Mesenchymal stem cell (in vitro differentiated cells and primary cell): ENCODE measurements around the gene RHOC.

ENCODE experiments used
- DNase-seq: peaks from one replicate; pipeline ENCODE4 v3.0.0-alpha.2; 2013
- H2AFZ ChIP-seq: one replicate; pipeline ENCODE4 v1.6.1; 2013; ENCODE audit warnings: low read depth, mild to moderate bottlenecking, control low read depth, inconsistent platforms, low read length, moderate library complexity
- H2AK5ac ChIP-seq: 2 replicates; pipeline ENCODE4 v1.6.1; 2013; ENCODE audit warnings: low read length, moderate library complexity, mild to moderate bottlenecking, inconsistent platforms; ENCODE audit not compliant: severe bottlenecking
- H2BK120ac ChIP-seq: one replicate; pipeline ENCODE4 v1.6.1; 2013; ENCODE audit warnings: low read depth, mild to moderate bottlenecking, inconsistent platforms, low read length, moderate library complexity
- H2BK12ac ChIP-seq, 2 experiments: one replicate each; pipeline ENCODE4 v1.6.1; 2013; ENCODE audit warnings: inconsistent platforms in 2 of 2, low read length in 2 of 2, mild to moderate bottlenecking in 2 of 2, moderate library complexity in 2 of 2, control low read depth in 1 of 2
- H2BK15ac ChIP-seq: one replicate; pipeline ENCODE4 v1.6.1; 2013; ENCODE audit warnings: mild to moderate bottlenecking, low read depth, inconsistent platforms; ENCODE audit not compliant: poor library complexity, severe bottlenecking
- H2BK5ac ChIP-seq: 2 replicates; pipeline ENCODE4 v1.6.1; 2013; ENCODE audit warnings: low read depth, mild to moderate bottlenecking, low read length, control low read depth, inconsistent platforms; ENCODE audit not compliant: poor library complexity, severe bottlenecking
- H3K14ac ChIP-seq, 2 experiments: one replicate each; pipeline ENCODE4 v1.6.1; 2013; ENCODE audit warnings: inconsistent platforms in 2 of 2, low read length in 2 of 2, control low read depth in 1 of 2, mild to moderate bottlenecking in 1 of 2, moderate library complexity in 1 of 2
- H3K18ac ChIP-seq, 2 experiments: one replicate each; pipeline ENCODE4 v1.6.1; 2013; ENCODE audit warnings: inconsistent platforms in 2 of 2, low read length in 2 of 2, control low read depth in 1 of 2, low read depth in 1 of 2, mild to moderate bottlenecking in 1 of 2
- H3K23ac ChIP-seq, 2 experiments: one replicate each; pipeline ENCODE4 v1.6.1; 2013; ENCODE audit warnings: inconsistent platforms in 2 of 2, low read length in 2 of 2, mild to moderate bottlenecking in 2 of 2, moderate library complexity in 2 of 2, control low read depth in 1 of 2
- H3K27ac ChIP-seq: 2 replicates; pipeline ENCODE4 v1.5.1; 2013; ENCODE audit warnings: mild to moderate bottlenecking, moderate library complexity, low read length, control low read depth, inconsistent platforms; ENCODE audit not compliant: poor library complexity, severe bottlenecking
- H3K27me3 ChIP-seq, 2 experiments: 2 replicates each; pipeline versions ENCODE4 v1.6.1 to v1.7.0; 2013; ENCODE audit warnings: low read length in 2 of 2, mild to moderate bottlenecking in 2 of 2, moderate library complexity in 2 of 2, control low read depth in 1 of 2, inconsistent platforms in 1 of 2; ENCODE audit not compliant: control insufficient read depth in 1 of 2, insufficient read depth in 1 of 2
- H3K36me3 ChIP-seq, 2 experiments: 2 replicates each; pipeline versions ENCODE4 v1.6.1 to v1.7.0; 2013; ENCODE audit warnings: low read length in 2 of 2, control low read depth in 1 of 2, inconsistent platforms in 1 of 2, low read depth in 1 of 2, mild to moderate bottlenecking in 1 of 2; ENCODE audit not compliant: insufficient read depth in 2 of 2, control insufficient read depth in 1 of 2
- H3K4ac ChIP-seq, 2 experiments: one replicate each; pipeline ENCODE4 v1.6.1; 2013; ENCODE audit warnings: inconsistent platforms in 2 of 2, low read length in 2 of 2, mild to moderate bottlenecking in 2 of 2, moderate library complexity in 2 of 2, control low read depth in 1 of 2, low read depth in 1 of 2
- H3K4me1 ChIP-seq: 2 replicates; pipeline ENCODE4 v1.6.1; 2013; ENCODE audit warnings: low read depth, low read length, control low read depth; ENCODE audit not compliant: control insufficient read depth, insufficient read depth
- H3K4me2 ChIP-seq: 2 replicates; pipeline ENCODE4 v1.6.1; 2013; ENCODE audit warnings: low read length, mild to moderate bottlenecking, inconsistent platforms; ENCODE audit not compliant: poor library complexity, severe bottlenecking
- H3K4me3 ChIP-seq, 2 experiments: 2 replicates each; pipeline versions ENCODE4 v1.5.1 to v1.7.0; 2013; ENCODE audit warnings: low read length in 2 of 2, mild to moderate bottlenecking in 2 of 2, control low read depth in 1 of 2, low read depth in 1 of 2; ENCODE audit not compliant: insufficient read depth in 1 of 2
- H3K79me1 ChIP-seq: replicated peaks from 2 replicates; pipeline ENCODE4 v1.6.1; 2013; ENCODE audit warnings: mild to moderate bottlenecking, control low read depth, low read length, inconsistent platforms; ENCODE audit not compliant: poor library complexity, severe bottlenecking
- H3K9ac ChIP-seq: 2 replicates; pipeline ENCODE4 v1.7.0; 2013; ENCODE audit warnings: mild to moderate bottlenecking, low read length, moderate library complexity
- H3K9me3 ChIP-seq: 2 replicates; pipeline ENCODE4 v1.7.0; 2013; ENCODE audit warnings: mild to moderate bottlenecking, low read length; ENCODE audit not compliant: control insufficient read depth
- H4K8ac ChIP-seq: one replicate; pipeline ENCODE4 v1.6.1; 2013; ENCODE audit warnings: inconsistent platforms, mild to moderate bottlenecking, low read length, moderate library complexity
- H4K91ac ChIP-seq: one replicate; pipeline ENCODE4 v1.6.1; 2013; ENCODE audit warnings: mild to moderate bottlenecking, low read length, inconsistent platforms
- WGBS: methylation state at CpG from one replicate; pipeline ENCODE4 v1.1.7; 2013; ENCODE audit warnings: mixed read lengths; 5-methylcytosine and 5-hydroxymethylcytosine counted together

The RHOC gene

DNA sequence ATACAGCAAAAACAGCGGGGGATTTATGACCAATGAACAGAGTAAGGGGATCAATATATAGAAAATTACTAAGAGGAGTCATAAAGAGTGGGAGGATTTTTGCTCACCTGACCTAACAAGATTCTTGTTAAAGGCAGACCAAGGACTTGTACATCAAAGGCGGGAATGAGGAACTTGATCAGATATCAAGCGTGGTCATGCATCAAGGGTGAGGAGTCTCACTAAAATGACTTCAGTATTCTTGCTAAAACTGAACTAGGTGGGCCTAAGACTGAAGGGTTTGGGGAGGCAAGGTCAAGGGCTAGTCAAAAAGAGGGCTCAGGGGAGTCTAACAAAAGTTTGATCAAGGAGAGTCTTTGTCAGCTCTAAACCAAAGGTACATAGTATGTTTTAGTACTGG, 30.4 kb downstream of the RHOC start:
- H3K4me2 ChIP-seq, result no peak overlapping the region
- no peak overlapping the region for H3K18ac ChIP-seq
- peaks cover 2 to 21% of the 10 kb centered on the region in 2 experiments for H3K36me3 ChIP-seq
- no peak overlapping the region for H3K9ac ChIP-seq
- no peak overlapping the region for H2BK15ac ChIP-seq
- no peaks in the 10 kb centered on the region for H3K9me3 ChIP-seq
- no peak overlapping the region for H2AFZ ChIP-seq
- no peak overlapping the region for H2AK5ac ChIP-seq
- no peak overlapping the region for H3K4ac ChIP-seq
- H4K8ac ChIP-seq, result no peak overlapping the region
- no peaks in the 10 kb centered on the region for H3K27me3 ChIP-seq
- H2BK5ac ChIP-seq, result no peak overlapping the region
- no peak overlapping the region for H3K14ac ChIP-seq
- no peak overlapping the region for H3K23ac ChIP-seq
- H3K27ac ChIP-seq, result no peak overlapping the region
- no peak overlapping the region for H2BK12ac ChIP-seq
- H3K4me1 ChIP-seq, result no peaks in the 10 kb centered on the region
- H2BK120ac ChIP-seq, result no peak overlapping the region
- DNase-seq, result no peak
- 100% methylated on average over 3 of the region's 3 CpGs for WGBS
- H3K79me1 ChIP-seq, result peaks cover 15% of the 10 kb centered on the region
- no peak overlapping the region for H4K91ac ChIP-seq
- H3K4me3 ChIP-seq, result peak overlapping the region in 1 of 2 experiments; percentile 90

DNA sequence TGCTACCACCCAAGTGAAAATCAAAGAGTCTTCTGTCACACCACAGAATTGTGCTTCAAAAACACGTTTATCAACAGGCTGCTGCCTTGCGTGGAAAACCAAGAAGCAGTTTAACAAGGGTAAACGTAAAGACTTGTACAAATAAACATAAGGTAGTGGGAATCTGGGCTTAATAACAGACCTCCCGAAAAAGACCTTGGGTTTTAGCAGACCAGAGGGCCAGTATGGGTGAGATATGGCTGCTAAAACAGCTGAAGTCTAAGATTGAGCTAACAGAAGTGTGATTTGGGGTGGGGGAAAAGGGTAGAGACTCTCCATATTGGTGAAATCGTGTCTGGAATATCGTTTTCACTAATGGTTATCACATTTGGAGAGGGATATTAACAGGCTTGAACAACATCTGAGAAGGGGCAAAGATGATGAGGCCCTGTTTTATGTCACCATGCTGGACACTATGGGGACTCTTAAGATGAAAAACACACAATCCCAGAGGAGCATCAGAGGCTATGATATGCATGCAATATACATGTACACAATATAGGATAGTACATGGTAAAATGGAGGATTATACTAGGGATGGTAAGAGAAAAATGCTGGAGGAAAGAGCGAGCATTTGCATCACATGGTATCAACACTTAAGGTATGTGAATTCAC, 31.1 kb downstream of the RHOC start:
- Histone ChIP-seq H3K27me3 (no peaks in the 10 kb centered on the region), H2BK5ac (no peak overlapping the region), H3K9me3 (no peaks in the 10 kb centered on the region), H3K4me2 (peak overlapping the region; percentile 87), H3K4me1 (no peaks in the 10 kb centered on the region), H2BK120ac (peak overlapping the region; percentile 65), H4K91ac (no peak overlapping the region), H3K23ac (no peak overlapping the region), H2AFZ (peak overlapping the region; percentile 10), H2AK5ac (no peak overlapping the region), H3K79me1 (peaks cover 12% of the 10 kb centered on the region), H3K4me3 (peak overlapping the region; percentile 90 to 94), H3K14ac (peak overlapping the region in 1 of 2 experiments; percentile 92), H3K18ac (peak overlapping the region in 1 of 2 experiments; percentile 97), H3K4ac (peak overlapping the region in 1 of 2 experiments; percentile 99), H3K27ac (no peak overlapping the region), H4K8ac (no peak overlapping the region), H3K36me3 (peaks cover 2 to 28% of the 10 kb centered on the region in 2 experiments), H2BK15ac (peak overlapping the region; percentile 73), H3K9ac (peak overlapping the region; percentile 96), H2BK12ac (peak overlapping the region in 1 of 2 experiments; percentile 71)
- DNase-seq, result peak; percentile 31
- 40% methylated on average over 6 of the region's 7 CpGs for whole genome bisulfite sequencing

GRCh38 chr1:112674986-112675727, 31.8 kb downstream of the RHOC start:
- peak overlapping the region; percentile 88 for H3K27ac ChIP-seq
- H2BK5ac ChIP-seq, result peak overlapping the region; percentile 76
- H3K18ac ChIP-seq, result peak overlapping the region; percentile 49 to 97
- peak overlapping the region; percentile 92 for H4K91ac ChIP-seq
- H3K36me3 ChIP-seq, result peaks cover 2 to 35% of the 10 kb centered on the region in 2 experiments
- H2BK15ac ChIP-seq, result peak overlapping the region; percentile 82
- H3K23ac ChIP-seq, result peak overlapping the region in 1 of 2 experiments; percentile 90
- H3K9ac ChIP-seq, result peak overlapping the region; percentile 96
- H2AK5ac ChIP-seq, result no peak overlapping the region
- DNase-seq, result peak; percentile 39
- under 1% methylated on average over 58 of the region's 68 CpGs for WGBS
- peak overlapping the region; percentile 65 for H2BK120ac ChIP-seq
- peak overlapping the region in 1 of 2 experiments; percentile 73 for H2BK12ac ChIP-seq
- peak overlapping the region; percentile 90 to 94 for H3K4me3 ChIP-seq
- H3K4me1 ChIP-seq, result no peaks in the 10 kb centered on the region
- H3K9me3 ChIP-seq, result no peaks in the 10 kb centered on the region
- H3K79me1 ChIP-seq, result peaks cover 11% of the 10 kb centered on the region
- peak overlapping the region; percentile 49 to 99 for H3K4ac ChIP-seq
- H4K8ac ChIP-seq, result peak overlapping the region; percentile 33
- H3K4me2 ChIP-seq, result peak overlapping the region; percentile 87
- no peaks in the 10 kb centered on the region for H3K27me3 ChIP-seq
- peak overlapping the region; percentile 69 to 92 for H3K14ac ChIP-seq
- H2AFZ ChIP-seq, result peak overlapping the region; percentile 65

GRCh38 chr1:112674440-112674985, 32.4 kb downstream of the RHOC start, which contains the start of gene MOV10:
Gene MOV10 (plus strand): TSS chr1:112674659. CDS start chr1:112674913, 254 bp downstream.
- Histone ChIP-seq H3K18ac (peak within 1 kb of the TSS; percentile 49 to 97), H3K23ac (peak within 1 kb of the TSS; percentile 81 to 90), H2BK5ac (peak within 1 kb of the TSS; percentile 76), H2BK12ac (peak within 1 kb of the TSS in 1 of 2 experiments; percentile 73), H4K91ac (peak within 1 kb of the TSS; percentile 92), H3K4me2 (peak within 1 kb of the TSS; percentile 87), H3K9me3 (no peaks in the 10 kb centered on the region), H3K14ac (peak within 1 kb of the TSS; percentile 69 to 92), H3K79me1 (peaks cover 11% of the 10 kb centered on the region), H3K27me3 (no peaks in the 10 kb centered on the region), H2AFZ (peak within 1 kb of the TSS; percentile 65), H3K4ac (peak within 1 kb of the TSS; percentile 49 to 99), H3K9ac (peak within 1 kb of the TSS; percentile 96), H3K4me1 (no peaks in the 10 kb centered on the region), H3K27ac (peak within 1 kb of the TSS; percentile 88), H2BK15ac (peak within 1 kb of the TSS; percentile 82), H2AK5ac (no peak within 1 kb of the TSS), H4K8ac (peak within 1 kb of the TSS; percentile 51), H2BK120ac (peak within 1 kb of the TSS; percentile 65), H3K4me3 (peak within 1 kb of the TSS; percentile 90 to 94), H3K36me3 (peaks cover 2 to 42% of the 10 kb centered on the region in 2 experiments)
- peak; percentile 88 for DNase-seq
- WGBS, result 1% methylated on average over 28 of the region's 30 CpGs
